Measurements from ENCODE around the gene KIF3B. TPM values are rescaled to one million over a fixed set of nuclear protein-coding genes. Genes with fewer than 3 reads are reported as not detected.
"Not testable (repeated sequence)": the region's sequence is repeated elsewhere in the genome, so short reads cannot be mapped to it uniquely, and the experiment has no call there.

KIF3B gene
- total and polyA plus RNA-seq, 2 donors (not counting 1 experiment from before 2014, with no cell fraction given): 27.6 to 35.6 TPM

DNA sequence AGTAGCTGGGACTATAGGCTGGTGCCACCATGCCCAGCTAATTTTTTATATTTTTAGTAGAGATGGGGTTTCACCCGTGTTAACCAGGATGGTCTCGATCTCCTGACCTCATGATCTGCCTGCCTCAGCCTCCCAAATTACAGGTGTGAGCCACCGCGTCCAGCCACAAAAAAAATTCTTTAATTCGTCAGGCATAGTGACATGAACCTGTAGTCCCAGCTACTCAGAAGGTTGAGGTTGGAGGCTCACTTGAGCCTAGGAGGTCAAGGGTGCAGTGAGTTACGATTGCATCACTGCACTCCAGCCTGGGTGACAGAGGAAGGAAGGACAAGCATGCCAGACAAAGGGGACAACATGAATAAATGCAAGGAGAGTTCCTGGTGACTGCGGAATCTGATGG lies 61.2 kb downstream of the KIF3B start:
- peaks cover 2% of the 10 kb centered on the region for H3K36me3 ChIP-seq (ENCODE audit: control insufficient read depth, insufficient read depth, low read length)

DNA sequence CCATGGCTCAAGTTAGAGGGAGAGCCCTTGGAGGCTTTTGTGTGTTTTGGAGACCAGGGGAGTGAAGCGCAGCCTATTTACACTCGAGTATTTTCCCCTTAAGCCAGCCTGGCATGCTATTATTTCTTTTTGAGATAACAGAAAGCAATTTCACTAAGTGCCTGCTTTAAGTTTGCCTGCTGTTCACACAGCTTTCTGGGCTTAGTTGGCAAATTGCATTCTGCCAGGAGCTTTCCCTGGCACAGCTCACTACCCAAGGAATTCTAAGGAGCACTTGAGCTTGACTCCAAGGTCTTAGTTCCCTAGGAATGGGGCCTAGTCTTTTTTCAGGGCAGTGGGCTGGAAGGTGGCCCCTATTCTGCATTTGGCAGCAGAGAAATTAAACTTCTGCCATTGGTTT lies 61.7 kb downstream of the KIF3B start:
- Histone ChIP-seq H3K36me3 (ENCODE audit: control insufficient read depth, insufficient read depth, low read length) (no peaks in the 10 kb centered on the region), H3K4me1 (ENCODE audit: control insufficient read depth, extremely low read depth, insufficient read depth, low read length) (peaks cover 6% of the 10 kb centered on the region), H3K4me3 (replicated peaks in 1 of 4; ENCODE audit: control extremely low read depth in 1 of 4, insufficient read depth in 1 of 4, low read depth in 3 of 4, low read length in 4 of 4) (no peak overlapping the region), H2AFZ (ENCODE audit: low read length) (no peak overlapping the region), H4K20me1 (ENCODE audit: control insufficient read depth, extremely low read depth, insufficient read depth, low read length) (no peaks in the 10 kb centered on the region), H3K9ac (ENCODE audit: insufficient read depth, low read length) (no peak overlapping the region), H3K27ac (ENCODE audit: insufficient read depth, low read length) (no peak overlapping the region), H3K4me2 (ENCODE audit: extremely low read depth, insufficient read depth, low read length) (no peak overlapping the region), H3K9me3 (ENCODE audit: control insufficient read depth, insufficient read depth, low read depth, low read length) (no peaks in the 10 kb centered on the region), H3K79me2 (ENCODE audit: control insufficient read depth, insufficient read depth, low read length) (no peaks in the 10 kb centered on the region), H3K27me3 (ENCODE audit: control insufficient read depth, insufficient read depth, low read length) (no peaks in the 10 kb centered on the region)
- no peak for DNase-seq (ENCODE audit: low read depth in 2 of 2)
- no peak for TF ChIP-seq EZH2 (IDR thresholded peaks at IDR 0.05; ENCODE audit: low read length, missing control alignments)
- TF ChIP-seq, protein P1, sequence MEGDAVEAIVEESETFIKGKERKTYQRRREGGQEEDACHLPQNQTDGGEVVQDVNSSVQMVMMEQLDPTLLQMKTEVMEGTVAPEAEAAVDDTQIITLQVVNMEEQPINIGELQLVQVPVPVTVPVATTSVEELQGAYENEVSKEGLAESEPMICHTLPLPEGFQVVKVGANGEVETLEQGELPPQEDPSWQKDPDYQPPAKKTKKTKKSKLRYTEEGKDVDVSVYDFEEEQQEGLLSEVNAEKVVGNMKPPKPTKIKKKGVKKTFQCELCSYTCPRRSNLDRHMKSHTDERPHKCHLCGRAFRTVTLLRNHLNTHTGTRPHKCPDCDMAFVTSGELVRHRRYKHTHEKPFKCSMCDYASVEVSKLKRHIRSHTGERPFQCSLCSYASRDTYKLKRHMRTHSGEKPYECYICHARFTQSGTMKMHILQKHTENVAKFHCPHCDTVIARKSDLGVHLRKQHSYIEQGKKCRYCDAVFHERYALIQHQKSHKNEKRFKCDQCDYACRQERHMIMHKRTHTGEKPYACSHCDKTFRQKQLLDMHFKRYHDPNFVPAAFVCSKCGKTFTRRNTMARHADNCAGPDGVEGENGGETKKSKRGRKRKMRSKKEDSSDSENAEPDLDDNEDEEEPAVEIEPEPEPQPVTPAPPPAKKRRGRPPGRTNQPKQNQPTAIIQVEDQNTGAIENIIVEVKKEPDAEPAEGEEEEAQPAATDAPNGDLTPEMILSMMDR (conservative IDR thresholded peaks at IDR 0.05 in 1 of 2, IDR thresholded peaks at IDR 0.05 in 1 of 2; ENCODE audit: low read depth in 1 of 2, low read length in 2 of 2): no peak

More for the DNA sequence above, 61.2 kb downstream of the KIF3B start:
- no peak overlapping the region for H3K4me3 ChIP-seq (replicated peaks in 1 of 4; ENCODE audit: control extremely low read depth in 1 of 4, insufficient read depth in 1 of 4, low read depth in 3 of 4, low read length in 4 of 4)
- H3K4me2 ChIP-seq (ENCODE audit: extremely low read depth, insufficient read depth, low read length): no peak overlapping the region
- H3K4me1 ChIP-seq (ENCODE audit: control insufficient read depth, extremely low read depth, insufficient read depth, low read length): peaks cover 6% of the 10 kb centered on the region
- H3K9ac ChIP-seq (ENCODE audit: insufficient read depth, low read length): no peak overlapping the region
- TF ChIP-seq, protein P1 (conservative IDR thresholded peaks at IDR 0.05 in 1 of 2, IDR thresholded peaks at IDR 0.05 in 1 of 2; ENCODE audit: low read depth in 1 of 2, low read length in 2 of 2): no peak
- TF ChIP-seq EZH2 (IDR thresholded peaks at IDR 0.05; ENCODE audit: low read length, missing control alignments): no peak
- no peak overlapping the region for H3K27ac ChIP-seq (ENCODE audit: insufficient read depth, low read length)
- no peaks in the 10 kb centered on the region for H4K20me1 ChIP-seq (ENCODE audit: control insufficient read depth, extremely low read depth, insufficient read depth, low read length)
- H3K79me2 ChIP-seq (ENCODE audit: control insufficient read depth, insufficient read depth, low read length): no peaks in the 10 kb centered on the region
- H3K9me3 ChIP-seq (ENCODE audit: control insufficient read depth, insufficient read depth, low read depth, low read length): no peaks in the 10 kb centered on the region
- no peaks in the 10 kb centered on the region for H3K27me3 ChIP-seq (ENCODE audit: control insufficient read depth, insufficient read depth, low read length)
- no peak overlapping the region for H2AFZ ChIP-seq (ENCODE audit: low read length)
- DNase-seq (ENCODE audit: low read depth in 2 of 2): no peak

DNA sequence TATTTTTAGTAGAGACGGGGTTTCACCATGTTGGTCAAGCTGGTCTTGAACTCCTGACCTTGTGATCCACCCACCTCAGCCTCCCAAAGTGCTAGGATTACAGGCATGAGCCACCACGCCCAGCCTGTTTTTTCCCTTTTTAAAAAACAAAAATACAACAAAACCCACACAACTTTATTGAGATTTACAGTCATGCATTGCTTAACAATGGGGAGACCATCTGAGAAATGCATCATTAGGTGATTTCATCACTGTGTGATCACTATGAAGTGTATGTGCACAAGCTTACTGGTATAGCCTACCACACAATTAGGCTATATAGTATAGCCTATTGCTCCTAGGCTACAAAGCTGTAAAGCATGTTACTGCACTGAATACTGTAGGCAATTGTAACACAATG lies 63.6 kb downstream of the KIF3B start:
- H3K9ac ChIP-seq (ENCODE audit: insufficient read depth, low read length); H3K27me3 ChIP-seq (ENCODE audit: control insufficient read depth, insufficient read depth, low read length); H3K36me3 ChIP-seq (ENCODE audit: control insufficient read depth, insufficient read depth, low read length); H3K27ac ChIP-seq (ENCODE audit: insufficient read depth, low read length); H2AFZ ChIP-seq (ENCODE audit: low read length); H3K4me2 ChIP-seq (ENCODE audit: extremely low read depth, insufficient read depth, low read length); H3K4me3 ChIP-seq (replicated peaks in 1 of 4; ENCODE audit: control extremely low read depth in 1 of 4, insufficient read depth in 1 of 4, low read depth in 3 of 4, low read length in 4 of 4); H4K20me1 ChIP-seq (ENCODE audit: control insufficient read depth, extremely low read depth, insufficient read depth, low read length); H3K79me2 ChIP-seq (ENCODE audit: control insufficient read depth, insufficient read depth, low read length); H3K9me3 ChIP-seq (ENCODE audit: control insufficient read depth, insufficient read depth, low read depth, low read length); H3K4me1 ChIP-seq (ENCODE audit: control insufficient read depth, extremely low read depth, insufficient read depth, low read length); DNase-seq (ENCODE audit: low read depth in 2 of 2): not testable (repeated sequence)

Measured in fibroblast of lung (primary cell).